Vagina (tissue), 2 donors: ENCODE data around the gene OGFOD2.

ENCODE experiments used
- CTCF ChIP-seq, 3 experiments: fragments of 450-650 bp in 2 of 3; fragments of 200-600 bp in 1 of 3; sonication (generic) in 1 of 3; IDR thresholded peaks; one replicate each; pipeline ENCODE4 v1.5.1; 2017 to 2019; ENCODE audit warnings: antibody characterized with exemption in 3 of 3, mild to moderate bottlenecking in 2 of 3, moderate library complexity in 2 of 3
- POLR2AphosphoS5 ChIP-seq, 2 donors: sonication (generic); formaldehyde crosslinking; IDR thresholded peaks; one replicate each; pipeline ENCODE4 v1.9.0; 2017; ENCODE audit warnings: antibody characterized with exemption in 2 of 2, mild to moderate bottlenecking in 2 of 2, low read depth in 1 of 2; ENCODE audit not compliant: insufficient read depth in 1 of 2

GRCh38 chr12:122977153-122977552 lies 2.1 kb downstream of the OGFOD2 start:
- TF ChIP-seq CTCF (IDR thresholded peaks at IDR 0.05) (no peak), POLR2AphosphoS5 (IDR thresholded peaks at IDR 0.05; ENCODE audit: insufficient read depth in 1 of 2, low read depth in 1 of 2) (no peak)
